ENCODE data around the gene SP3.
"Not testable (repeated sequence)": the region's sequence is repeated elsewhere in the genome, so short reads cannot be mapped to it uniquely, and the experiment has no call there.

Gene SP3

DNA sequence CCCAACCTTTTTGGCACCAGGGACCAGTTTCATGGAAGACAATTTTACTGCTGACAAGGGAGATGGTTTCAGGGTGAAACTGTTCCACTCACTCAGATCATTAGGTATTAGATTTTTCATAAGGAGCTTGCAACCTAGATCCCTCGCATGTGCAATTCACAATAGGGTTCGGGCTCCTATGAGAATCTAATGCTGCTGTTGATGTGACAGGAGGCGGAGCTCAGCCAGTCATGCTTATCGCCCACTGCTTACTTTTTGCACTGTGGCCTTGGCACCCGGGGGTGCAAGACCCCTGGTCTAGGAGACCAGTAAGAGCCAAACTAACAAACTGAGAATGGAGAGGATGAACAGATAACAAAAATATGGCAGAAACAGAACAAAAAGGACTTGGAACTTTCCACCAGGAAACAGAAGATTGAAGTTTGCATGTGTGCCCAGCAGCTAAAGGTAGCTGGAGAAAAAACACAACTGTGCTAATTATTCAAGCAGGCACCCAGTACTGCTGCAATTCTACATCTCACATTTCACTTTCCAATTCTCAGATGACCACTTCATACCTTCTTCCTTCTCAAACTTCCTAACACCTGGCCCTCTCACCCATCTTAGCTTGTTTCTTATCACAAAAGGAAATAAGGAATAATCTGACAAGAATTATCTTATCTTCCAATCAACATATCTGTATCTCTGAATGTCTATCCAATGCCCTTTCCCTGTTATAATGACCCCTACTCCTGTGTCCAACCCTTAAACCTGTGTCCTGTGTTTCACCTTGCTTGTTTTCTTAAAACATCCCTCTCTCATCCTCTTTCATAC is 24.8 kb downstream of the SP3 start:
- no peak for DNase-seq

DNA sequence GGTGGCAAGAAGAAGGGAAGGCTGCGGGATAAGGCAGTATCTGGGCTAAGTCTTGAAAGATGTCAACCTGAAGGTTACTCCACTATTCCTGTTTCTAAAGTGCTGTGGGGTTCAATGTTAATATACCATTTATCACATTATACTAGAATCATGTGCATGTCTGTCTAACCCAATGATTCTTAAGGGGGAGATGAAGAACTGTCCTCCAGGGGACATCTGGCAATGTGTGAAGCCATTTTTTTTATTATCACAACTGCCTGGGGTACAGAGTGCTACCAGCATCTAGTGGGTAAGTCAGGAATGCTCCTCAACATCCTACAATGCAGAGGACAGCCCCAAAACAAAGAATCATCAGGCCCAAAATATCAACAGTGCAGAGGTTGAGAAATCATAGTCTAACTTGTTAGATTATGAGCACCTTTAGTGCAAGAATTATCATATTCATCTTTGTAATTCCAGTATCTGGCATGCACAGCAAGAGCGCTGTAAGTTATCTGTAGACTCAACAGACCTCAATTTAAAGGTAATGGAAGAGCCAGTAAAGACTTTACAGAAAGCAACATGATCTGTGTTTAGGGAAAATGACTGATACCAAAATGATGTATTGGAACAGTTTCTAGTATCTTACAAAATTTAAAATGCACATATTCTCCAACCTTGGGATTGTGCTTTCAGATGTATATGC is 26.3 kb downstream of the SP3 start:
- DNase-seq = no peak

DNA sequence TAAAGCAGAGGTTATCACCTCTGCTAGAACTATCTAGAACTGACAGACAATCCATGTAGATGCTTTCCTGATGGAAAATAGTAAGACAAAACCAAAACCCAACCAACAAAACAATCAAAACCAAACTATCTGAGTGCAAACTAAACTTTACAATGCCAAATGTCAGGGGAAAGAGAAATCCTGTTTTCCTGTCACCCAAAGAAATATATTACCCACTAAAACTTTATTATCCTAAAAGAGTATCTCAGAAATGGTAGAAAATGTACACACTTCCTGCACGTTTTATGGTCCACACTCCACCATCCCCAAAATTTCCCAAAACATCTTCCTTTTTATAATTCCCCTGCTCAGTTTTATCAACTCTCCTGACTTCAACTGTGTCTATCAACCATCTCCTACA is 29.9 kb downstream of the SP3 start:
- DNase-seq = no peak

DNA sequence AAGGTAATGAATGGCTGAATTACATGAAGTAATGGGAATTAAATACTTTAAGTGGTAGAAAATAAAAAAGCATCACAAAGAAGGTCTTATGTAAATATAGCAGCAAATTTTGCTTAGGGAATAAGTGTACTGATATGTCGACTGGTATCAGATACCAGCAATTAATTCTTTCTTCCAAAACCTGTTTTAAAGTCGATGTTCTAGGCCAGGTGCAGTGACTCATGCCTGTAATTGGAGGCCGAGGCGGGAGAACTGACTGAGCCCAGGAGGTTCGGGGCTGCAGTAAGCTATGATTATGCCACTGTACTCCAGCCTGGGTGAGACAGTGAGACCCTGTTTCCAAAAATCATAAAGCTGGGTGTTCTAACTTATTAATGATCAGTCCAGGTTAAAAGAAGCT is 30.3 kb downstream of the SP3 start:
- DNase-seq = no peak

DNA sequence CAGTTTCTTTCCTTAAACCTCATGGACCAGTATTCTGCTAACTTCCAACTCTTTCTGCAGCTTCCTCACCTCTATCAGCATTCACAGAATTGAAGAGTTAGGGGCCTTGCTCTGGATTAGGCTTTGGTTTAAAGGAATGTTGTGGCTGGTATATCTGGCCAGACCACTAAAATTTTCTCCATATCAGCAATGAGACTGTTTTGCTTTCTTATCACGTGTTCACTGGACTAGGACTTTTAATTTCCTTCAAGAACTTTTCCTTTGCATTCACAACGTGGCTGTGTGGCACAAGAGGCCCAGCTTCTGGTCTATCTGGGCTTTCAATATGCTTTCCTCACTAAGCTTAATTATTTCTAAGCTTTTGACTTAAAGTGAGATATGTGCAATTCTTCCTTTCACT is 33.4 kb downstream of the SP3 start:
- DNase-seq = no peak

GRCh38 chr2:173929441-173929840 is 35.7 kb downstream of the SP3 start:
- no peak for DNase-seq

- no peak for DNase-seq
Observed at GRCh38 chr2:173926875-173927274, 38.3 kb downstream of the SP3 start.

DNA sequence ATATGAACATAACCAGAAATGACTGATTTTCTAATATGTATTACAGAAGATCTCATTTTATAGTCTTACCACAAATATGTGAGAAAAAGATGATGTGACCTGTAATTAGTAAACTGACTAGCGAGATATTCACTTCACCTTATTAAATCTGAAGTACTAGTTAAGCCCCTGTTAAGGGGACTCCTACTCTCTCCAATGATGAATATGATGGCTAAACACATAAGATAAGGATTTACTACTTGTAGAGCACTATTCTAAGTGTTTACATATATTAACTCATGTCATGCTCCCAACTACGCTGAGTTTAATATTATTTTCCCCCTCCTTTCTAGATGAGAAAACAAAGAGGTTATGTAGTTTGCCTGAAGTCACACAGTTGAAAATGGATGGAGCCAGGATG is 40.9 kb downstream of the SP3 start:
- DNase-seq = no peak

- DNase-seq = no peak
Observed at GRCh38 chr2:173922760-173923159, 42.4 kb downstream of the SP3 start.

DNA sequence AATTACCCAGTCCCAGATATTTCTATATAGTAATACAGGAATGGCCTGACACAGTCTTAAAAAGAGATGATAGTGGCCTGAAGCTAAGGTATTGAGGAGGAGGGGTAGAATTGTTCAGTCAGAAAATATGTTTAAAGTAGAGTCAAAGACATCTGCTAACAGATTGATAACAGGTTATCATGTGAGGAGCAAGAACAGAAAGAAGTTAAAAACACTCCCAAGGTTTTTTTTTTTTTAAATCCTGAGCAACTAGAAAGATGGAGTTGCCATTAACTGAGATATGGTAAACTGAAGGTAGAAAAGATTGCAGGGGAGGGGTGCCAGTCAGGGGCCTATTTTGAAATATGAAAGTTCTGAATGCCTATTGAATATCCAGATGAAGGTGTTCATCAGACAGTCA is 43.1 kb downstream of the SP3 start:
- no peak for DNase-seq

GRCh38 chr2:173914055-173914927 is 50.9 kb downstream of the SP3 start:
- DNase-seq = no peak

GRCh38 chr2:173909846-173910245 is 55.3 kb downstream of the SP3 start:
- no peak for DNase-seq

DNA sequence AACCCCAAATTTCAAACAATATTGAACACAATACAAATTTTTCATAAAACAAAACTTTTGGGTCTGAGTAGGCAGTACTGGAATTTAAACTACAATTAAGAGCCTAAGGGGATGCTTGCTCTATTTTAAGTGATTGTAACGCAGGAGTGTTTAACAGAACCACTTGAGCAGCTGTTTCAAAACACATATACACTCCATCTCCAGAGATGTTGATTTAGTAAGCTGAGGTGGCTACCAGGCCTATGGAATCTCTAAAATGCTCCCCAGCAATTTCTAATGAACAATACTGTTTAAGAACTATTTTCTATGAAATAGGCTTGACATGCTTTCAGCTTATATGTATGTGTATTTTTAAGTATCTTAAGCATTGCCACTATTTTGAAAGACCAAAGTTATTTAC is 58.5 kb downstream of the SP3 start:
- DNase-seq = no peak

- no peak for DNase-seq
Observed at GRCh38 chr2:173903601-173904394, 61.4 kb downstream of the SP3 start.

GRCh38 chr2:173898996-173899395 is 66.2 kb downstream of the SP3 start:
- DNase-seq = no peak

GRCh38 chr2:173898178-173898668 is 67.0 kb downstream of the SP3 start:
- no peak for DNase-seq

GRCh38 chr2:173896755-173897154 is 68.4 kb downstream of the SP3 start:
- no peak for DNase-seq

- no peak for DNase-seq
Observed at GRCh38 chr2:173892341-173892740, 72.8 kb downstream of the SP3 start.

DNA sequence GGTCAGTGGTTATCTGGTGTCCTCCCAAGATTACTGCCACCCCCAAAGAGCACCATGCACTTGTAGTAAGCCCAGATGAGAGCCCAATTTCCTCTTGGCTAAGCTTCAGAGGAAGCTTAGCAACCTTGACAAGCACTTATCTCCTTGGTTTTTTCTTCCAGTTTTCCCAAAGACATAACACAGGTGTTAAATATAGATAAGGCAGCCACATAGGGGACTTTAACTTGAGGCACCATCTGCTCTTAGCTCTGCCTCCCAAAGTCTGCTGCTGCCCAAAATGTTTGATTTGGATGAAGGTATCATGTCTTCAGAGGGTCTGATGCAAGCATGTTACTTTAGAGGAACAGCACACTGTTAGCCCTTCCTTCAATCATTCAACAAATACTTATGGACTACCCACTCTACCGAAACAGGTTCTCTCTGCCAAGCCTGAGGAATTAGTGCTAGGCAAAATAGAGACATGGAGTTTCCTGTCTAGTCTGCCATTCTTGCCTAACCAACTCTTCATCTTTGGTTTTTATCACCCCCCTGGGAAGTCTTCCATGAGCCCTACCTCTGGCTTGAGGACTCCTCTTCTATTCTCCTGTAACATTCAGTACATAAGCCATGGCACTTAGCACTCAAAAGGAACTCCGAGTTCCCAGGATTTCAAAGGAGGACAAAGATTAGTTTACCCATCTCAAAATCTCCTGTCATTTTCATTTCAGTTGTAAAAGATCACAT is 73.7 kb downstream of the SP3 start:
- no peak for DNase-seq

DNA sequence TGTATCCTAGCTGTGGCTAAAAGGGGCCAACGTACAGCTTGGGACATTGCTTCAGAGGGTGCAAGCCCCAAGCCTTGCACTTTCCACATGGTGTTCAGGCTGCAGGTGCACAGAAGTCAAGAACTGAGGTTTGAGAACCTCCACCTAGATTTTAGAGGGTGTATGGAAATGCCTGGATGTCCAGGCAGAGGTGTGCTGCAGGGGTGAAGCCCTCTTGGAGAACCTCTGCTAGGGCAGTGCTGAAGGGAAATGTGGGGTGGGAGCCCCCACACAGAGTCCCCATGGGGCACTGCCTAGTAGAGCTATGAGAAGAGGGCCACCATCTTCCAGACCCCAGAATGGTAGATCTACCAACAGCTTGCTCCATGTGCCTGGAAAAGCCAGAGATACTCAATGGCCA is 75.7 kb downstream of the SP3 start:
- DNase-seq = not testable (repeated sequence)

DNA sequence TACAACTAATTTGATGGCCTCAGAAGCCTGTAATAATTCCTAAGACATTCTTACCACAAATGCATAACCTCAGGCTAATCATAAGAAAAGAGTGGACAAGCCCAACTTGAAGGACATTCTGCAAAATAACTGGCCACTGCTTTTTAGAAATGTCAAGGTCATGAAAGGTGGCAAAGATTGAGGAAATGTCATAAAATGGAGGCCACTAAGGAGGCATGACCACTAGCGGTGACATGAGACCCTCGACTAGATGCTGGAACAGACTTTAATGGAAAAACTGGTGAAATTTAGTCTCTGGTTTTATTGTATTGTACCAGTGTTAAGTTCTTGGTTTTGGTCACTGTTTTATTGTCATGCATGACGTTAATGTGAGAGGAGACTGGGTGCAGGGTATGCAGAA is 78.6 kb downstream of the SP3 start:
- DNase-seq = no peak

Data from NCI-H1048 (cell line).